GM18526 (cell line): ENCODE measurements around the gene AHI1.

Experiments
- POLR2A ChIP-seq: IDR thresholded peaks from 3 replicates; pipeline ENCODE4 v1.6.1; 2011; ENCODE audit not compliant: insufficient read length; ENCODE audit errors: extremely low read depth

The AHI1 gene

GRCh38 chr6:135493218-135493961, 4.2 kb downstream of the AHI1 start:
- no peak for TF ChIP-seq POLR2A

- TF ChIP-seq POLR2A: no peak
Observed at GRCh38 chr6:135490381-135490780, 7.2 kb downstream of the AHI1 start.

- no peak for TF ChIP-seq POLR2A
Observed at GRCh38 chr6:135488023-135488422, 9.5 kb downstream of the AHI1 start.

- no peak for TF ChIP-seq POLR2A
Observed at GRCh38 chr6:135481783-135482369, 15.7 kb downstream of the AHI1 start.

GRCh38 chr6:135479601-135480000, 17.9 kb downstream of the AHI1 start:
- TF ChIP-seq POLR2A: no peak

GRCh38 chr6:135478626-135479025, 18.9 kb downstream of the AHI1 start:
- TF ChIP-seq POLR2A: no peak

- TF ChIP-seq POLR2A: no peak
Observed at GRCh38 chr6:135475292-135475886, 22.2 kb downstream of the AHI1 start.

- TF ChIP-seq POLR2A: no peak
Observed at GRCh38 chr6:135474362-135474761, 23.2 kb downstream of the AHI1 start.

GRCh38 chr6:135465903-135466302, 31.6 kb downstream of the AHI1 start:
- TF ChIP-seq POLR2A: no peak

- no peak for TF ChIP-seq POLR2A
Observed at GRCh38 chr6:135465307-135465706, 32.2 kb downstream of the AHI1 start.

- no peak for TF ChIP-seq POLR2A
Observed at GRCh38 chr6:135464634-135465033, 32.9 kb downstream of the AHI1 start.

GRCh38 chr6:135461208-135461607, 36.3 kb downstream of the AHI1 start:
- no peak for TF ChIP-seq POLR2A

GRCh38 chr6:135458051-135458450, 39.5 kb downstream of the AHI1 start:
- no peak for TF ChIP-seq POLR2A

- no peak for TF ChIP-seq POLR2A
Observed at GRCh38 chr6:135451617-135452190, 45.8 kb downstream of the AHI1 start.

- TF ChIP-seq POLR2A: no peak
Observed at GRCh38 chr6:135449246-135449645, 48.3 kb downstream of the AHI1 start.
